Measurements from ENCODE around the gene PDZRN3.

Gene PDZRN3

GRCh38 chr3:73511571-73512525 lies 112.9 kb downstream of the PDZRN3 start:
- DNase-seq: no peak

- DNase-seq: no peak
These were observed 114.0 kb downstream of the PDZRN3 start for GRCh38 chr3:73510784-73511183.

- no peak for DNase-seq
These were observed 114.4 kb downstream of the PDZRN3 start for GRCh38 chr3:73510334-73510733.

DNA sequence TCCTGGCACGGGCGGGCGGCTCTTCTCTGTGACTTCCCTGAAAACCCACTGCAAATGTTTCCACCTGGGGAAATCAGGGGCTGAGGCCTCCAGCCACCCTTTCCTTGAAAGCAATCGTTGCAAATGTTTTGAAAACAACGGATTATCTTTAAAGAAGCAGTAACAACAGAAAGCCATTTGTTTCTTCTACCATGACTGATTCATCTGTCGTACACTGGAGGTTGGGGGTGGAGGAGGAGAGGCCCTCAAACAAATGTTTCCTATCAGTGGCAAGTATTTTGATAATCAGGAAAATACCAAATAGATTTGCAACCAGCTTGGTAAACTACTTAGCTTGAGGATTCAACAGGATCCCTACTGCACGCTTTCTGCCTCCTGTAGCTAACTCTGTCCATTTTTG lies 114.9 kb downstream of the PDZRN3 start:
- DNase-seq: no peak

DNA sequence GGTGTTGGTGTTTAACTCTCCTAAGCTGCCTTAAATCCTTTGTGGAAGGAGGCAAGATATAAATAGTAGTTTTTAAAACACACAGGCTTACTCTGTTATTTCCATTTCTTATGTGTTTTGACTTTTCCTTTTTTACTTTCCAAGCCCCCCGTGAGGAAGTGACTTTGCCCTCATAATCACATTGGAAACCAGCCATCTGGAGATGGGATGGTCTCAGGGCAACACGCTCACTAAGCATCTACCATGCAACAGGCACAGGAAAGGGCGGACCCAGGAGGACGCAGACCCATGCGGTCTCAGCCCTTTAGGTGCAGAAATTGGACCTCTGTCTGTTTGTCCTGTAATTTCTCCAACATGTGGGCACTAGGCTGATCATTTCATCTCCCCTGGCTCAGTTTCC lies 115.7 kb downstream of the PDZRN3 start:
- DNase-seq: no peak

DNA sequence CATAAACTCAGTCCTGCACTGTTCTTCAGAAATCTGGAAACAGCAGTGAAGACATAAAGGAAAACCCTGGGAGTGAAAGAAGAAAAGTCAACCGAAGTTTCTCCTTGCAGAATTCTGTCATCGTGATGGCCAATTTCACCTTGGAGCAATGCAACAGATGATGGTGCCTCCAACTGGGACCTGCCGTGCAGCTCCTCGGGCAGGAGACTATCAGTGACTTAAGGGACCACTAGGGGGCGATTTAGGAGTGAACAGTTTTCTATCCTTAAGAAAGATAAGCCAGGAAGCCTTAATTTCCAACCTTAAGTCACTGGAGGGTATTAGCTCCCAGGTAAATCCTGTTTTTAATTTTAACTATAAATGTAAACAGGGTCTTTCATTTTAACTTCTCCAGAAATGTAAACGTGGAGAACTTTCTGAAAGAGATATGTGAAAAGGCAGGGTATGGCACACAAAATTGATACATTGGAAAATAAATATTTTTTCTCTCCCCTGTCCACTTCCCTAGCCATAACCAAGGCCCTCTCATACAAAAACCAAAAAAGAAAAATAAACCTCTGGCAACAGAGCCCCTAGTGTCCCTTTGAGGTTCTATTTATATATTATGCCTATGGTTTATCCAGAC lies 116.3 kb downstream of the PDZRN3 start:
- DNase-seq: peak; percentile 64

DNA sequence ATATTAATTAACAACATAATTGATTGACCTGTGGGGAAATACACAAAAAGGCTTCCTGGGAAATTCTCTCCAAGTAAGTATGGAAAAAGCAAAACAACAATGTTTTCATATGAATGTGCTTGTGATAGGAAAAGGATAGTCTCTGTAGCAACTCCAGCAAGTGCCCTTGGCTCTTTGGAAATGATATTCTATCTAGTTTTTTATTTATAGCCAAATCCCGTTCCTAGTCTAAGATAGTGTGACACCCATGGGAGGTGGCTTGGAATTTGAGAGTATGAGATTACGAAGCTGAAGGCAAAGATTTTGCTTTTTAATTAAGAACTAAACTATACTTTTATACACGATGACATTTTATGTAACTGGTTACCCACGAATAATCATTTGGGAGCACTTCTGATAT lies 119.9 kb downstream of the PDZRN3 start:
- DNase-seq: no peak

DNA sequence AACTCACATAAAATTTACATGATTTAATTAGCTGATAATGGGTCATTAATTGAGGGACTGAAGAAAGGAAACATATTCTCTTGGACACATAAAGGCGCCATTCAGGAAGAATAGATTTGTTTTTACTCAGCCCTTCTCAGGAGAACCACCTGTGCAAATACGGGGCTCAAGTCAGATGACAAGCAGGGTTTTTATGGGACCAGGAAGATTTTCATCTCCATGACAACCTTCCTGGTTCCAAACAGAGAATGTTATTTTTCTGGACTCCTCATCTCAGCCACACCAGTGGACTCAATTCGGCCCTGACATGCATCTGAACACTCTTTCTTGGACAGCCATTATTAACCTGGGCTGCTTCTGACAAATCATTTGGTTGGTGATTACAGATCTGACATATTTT lies 120.5 kb downstream of the PDZRN3 start:
- DNase-seq: no peak

DNA sequence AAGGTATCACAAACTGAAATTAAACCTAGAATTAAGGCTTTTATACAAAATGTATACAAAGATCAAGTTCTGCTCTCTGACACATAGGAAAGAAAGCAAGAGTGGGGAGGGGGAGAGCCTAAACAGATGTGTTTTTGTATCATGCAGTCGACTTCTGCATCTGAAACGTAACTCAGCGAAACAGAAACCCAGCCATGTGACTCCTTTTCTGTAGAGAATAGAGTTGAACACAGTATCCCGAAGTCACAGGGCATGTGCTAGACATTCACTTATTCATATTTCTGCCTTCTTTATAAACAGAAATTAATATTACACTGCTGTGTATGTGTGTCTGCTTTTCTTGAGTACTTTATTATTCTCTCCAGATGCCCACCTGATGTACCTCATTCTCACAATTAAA lies 121.0 kb downstream of the PDZRN3 start:
- DNase-seq: peak; percentile 0

DNA sequence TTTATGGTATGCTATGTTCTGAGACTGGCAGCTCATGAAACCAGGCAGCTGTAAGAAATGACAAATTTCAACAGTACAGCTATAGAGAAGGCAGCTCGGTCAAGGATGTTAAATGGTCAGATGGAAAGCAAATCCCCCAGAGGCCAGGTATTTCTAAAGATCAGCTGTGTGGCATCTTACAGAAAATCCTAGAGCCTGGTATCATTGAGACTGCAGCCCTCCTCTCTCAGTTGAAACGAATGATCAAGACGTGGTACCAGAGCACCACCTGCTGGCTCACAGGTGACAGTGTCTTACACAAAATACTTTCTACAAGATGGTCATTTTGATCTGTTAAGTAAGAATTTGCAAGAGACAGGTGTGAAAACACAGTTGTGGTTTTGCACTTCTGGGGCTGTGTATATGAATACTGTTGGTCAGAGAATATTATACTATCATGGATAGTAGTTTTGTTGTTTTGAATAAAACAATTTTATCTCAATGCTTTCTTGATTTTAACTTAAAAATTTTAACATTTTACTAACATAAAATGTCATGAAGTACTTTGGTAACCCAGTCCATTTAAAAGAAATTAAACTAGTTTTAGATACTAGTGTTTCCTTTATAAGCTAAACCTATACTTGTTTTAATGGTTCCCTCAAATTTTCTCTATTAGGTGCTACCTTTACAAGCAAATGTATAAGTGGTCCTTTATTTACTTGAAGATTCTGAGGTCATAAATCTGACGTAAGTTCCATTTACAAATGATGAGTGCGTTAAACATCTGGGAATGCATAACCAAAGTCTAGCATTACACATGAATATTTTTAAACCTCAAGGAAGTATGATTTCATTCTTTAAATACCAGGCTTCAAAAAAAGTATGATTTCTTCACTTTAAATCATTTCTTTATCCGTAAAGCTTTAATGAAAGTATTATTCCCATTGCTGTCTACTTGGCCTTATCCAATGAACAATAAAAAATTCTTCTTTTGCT lies 121.8 kb downstream of the PDZRN3 start:
- peak; percentile 57 for DNase-seq

DNA sequence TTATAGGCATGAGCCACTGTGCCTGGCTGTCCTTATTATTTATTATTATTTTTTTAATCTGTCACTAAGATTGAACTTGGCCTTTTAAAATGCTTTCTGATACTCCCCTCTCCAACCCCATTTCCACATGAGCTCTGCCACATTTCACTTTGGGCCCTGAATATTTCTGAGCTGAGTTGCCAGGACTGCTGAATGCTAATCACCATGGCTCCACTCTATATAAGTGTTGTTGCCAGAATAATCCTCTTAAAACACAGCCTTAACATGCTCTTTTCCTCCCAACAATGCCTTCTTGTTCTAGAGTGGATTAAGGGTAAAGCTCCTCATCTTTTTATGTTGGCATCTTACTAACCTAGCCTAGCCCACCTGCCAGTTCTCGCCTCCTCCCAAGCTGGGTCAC lies 124.4 kb downstream of the PDZRN3 start:
- DNase-seq: no peak

DNA sequence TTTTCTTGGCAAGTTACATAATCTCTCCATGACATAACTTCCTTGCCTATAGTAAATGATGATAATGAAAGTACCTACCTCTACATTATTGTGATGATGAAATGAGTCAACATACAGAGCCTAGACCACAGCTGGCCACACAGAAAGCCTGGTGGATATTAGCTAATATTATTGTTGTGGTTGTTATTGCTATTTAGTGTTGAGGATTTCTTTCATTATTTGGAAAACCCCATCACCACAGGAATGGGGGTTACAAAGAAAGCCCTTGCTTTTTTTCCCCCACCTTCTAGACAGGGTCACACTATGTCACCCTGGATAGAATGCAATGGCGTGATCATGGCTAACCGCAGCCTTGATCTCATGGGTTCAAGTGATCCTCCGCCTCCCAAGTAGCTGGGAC lies 125.0 kb downstream of the PDZRN3 start:
- DNase-seq: no peak

GRCh38 chr3:73498764-73499622 lies 125.7 kb downstream of the PDZRN3 start:
- no peak for DNase-seq

GRCh38 chr3:73497646-73498406 lies 126.9 kb downstream of the PDZRN3 start:
- no peak for DNase-seq

- no peak for DNase-seq
These were observed 131.0 kb downstream of the PDZRN3 start for GRCh38 chr3:73493543-73494308.

DNA sequence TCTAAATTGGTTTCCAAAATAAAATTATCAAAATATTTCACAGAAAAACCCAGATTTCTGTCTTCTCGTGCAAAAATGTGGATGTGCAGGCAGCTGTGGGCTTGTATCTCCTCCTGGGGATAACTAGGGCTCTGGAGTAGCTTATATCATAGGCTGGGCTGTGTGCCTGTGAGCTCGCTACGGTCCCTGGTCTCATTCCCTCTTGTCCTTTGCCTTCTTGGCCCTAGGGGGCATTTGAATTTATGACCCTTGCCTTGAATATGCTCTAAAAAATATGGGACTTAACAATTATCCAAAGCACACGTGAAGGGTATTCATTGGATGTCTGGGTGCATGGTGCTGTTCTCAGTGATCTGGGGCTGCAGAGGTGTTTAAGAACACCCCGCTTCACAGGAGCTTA lies 132.6 kb downstream of the PDZRN3 start:
- DNase-seq: no peak

GRCh38 chr3:73491287-73491662 lies 133.5 kb downstream of the PDZRN3 start:
- DNase-seq: no peak

DNA sequence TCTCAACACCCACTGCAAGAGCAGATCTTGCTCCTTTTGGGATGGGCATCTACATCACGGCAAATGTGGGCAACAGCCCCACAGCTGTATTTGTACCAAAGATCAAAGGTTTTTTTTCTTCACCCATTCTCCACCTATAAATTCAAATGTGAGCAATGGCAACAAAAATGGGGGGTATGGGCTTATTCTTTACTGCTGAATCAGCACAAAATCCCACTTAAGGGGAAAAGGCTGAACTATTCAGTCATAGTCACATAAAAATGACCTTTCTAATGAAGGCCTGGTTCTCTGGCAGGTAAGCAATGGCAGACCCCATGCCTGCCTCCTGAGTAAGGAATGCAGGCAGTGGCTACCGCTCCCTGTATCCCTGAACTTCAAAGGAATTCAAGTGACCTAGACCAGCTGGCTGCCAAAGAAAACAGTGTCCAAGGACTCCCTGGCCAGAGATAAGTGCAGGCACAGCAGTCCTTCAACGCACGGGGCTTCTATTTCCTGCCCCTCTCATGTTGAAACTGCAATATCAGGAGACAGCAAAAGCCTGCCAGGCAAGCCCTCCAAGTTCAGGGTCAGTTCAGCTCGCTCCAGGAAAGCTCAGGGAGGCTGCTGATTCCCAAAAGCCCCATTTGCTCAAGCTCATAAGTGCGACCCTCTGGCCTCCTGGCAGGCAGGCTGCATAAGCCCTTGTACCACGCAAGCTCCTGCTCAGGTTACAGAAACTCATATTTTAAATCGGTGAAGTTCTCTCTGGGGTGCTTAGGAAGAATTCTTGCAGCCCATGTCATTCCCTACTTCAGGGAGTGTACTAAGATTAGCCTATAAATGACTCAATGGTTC lies 134.1 kb downstream of the PDZRN3 start:
- DNase-seq: no peak

GRCh38 chr3:73485877-73486330 lies 138.8 kb downstream of the PDZRN3 start:
- DNase-seq: no peak
